AG09309 (cell line): ENCODE results near the gene C4orf33.
A peak's percentile ranks its signal among the peaks of the same experiment; 100 is the strongest.

ENCODE experiments used
- DNase-seq: peaks from one replicate; pipeline ENCODE4 v3.0.0-alpha.2; 2010; ENCODE audit warnings: low read depth
- H3K4me3 ChIP-seq: 2 replicates; pipeline ENCODE4 v1.5.1; 2011; ENCODE audit warnings: mild to moderate bottlenecking, low read depth, low read length, moderate library complexity; ENCODE audit not compliant: control insufficient read depth
- TF ChIP-seq, protein P1 (sequence below): IDR thresholded peaks from 2 replicates; pipeline ENCODE4 v1.5.1; 2011; ENCODE audit warnings: mild to moderate bottlenecking, low read depth, low read length, inconsistent platforms; ENCODE audit not compliant: insufficient read depth, control insufficient read depth; ENCODE audit errors: missing control alignments

Gene C4orf33

DNA sequence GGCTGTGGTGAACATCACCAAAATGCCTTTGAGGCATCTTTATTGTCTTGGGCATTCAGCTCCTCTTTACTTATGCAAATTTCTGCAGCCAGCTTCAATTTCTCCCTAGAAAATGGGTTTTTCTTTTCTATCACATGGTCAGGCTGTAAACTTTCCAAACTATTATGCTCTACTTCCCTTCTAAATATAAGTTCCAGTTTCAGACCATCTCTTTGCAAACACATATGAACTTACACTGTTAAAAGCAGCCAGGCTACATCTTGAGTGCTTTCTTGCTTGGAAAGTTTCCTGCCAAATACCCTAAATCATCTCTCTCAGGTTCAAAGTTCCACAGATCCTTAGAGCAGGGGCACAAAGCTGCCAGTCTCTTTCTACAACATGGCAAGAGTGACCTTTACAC lies 15.8 kb upstream of the C4orf33 start:
- TF ChIP-seq, protein P1, sequence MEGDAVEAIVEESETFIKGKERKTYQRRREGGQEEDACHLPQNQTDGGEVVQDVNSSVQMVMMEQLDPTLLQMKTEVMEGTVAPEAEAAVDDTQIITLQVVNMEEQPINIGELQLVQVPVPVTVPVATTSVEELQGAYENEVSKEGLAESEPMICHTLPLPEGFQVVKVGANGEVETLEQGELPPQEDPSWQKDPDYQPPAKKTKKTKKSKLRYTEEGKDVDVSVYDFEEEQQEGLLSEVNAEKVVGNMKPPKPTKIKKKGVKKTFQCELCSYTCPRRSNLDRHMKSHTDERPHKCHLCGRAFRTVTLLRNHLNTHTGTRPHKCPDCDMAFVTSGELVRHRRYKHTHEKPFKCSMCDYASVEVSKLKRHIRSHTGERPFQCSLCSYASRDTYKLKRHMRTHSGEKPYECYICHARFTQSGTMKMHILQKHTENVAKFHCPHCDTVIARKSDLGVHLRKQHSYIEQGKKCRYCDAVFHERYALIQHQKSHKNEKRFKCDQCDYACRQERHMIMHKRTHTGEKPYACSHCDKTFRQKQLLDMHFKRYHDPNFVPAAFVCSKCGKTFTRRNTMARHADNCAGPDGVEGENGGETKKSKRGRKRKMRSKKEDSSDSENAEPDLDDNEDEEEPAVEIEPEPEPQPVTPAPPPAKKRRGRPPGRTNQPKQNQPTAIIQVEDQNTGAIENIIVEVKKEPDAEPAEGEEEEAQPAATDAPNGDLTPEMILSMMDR, result no peak
- DNase-seq, result no peak

DNA sequence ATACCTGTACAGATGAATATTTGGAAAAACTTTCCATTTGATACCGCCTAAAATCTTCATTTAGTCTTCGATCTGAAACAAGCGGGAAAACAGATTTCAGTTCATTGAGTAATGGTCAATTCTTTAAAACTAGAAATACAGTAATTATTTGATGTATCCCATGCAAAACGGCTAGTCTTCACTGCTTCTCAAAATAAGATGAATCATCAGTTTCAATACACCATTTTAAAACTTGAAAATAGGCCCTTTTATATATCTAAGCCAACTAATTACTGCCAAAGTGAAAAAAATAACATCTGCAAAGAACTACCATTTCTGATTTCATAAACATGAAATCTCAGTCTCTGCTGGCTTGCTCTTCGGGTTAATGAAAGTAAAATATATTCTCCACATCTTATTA lies 13.7 kb upstream of the C4orf33 start:
- H3K4me3 ChIP-seq, result no peak overlapping the region
- TF ChIP-seq, protein P1, result no peak
- DNase-seq, result no peak

More for the DNA sequence above, 15.8 kb upstream of the C4orf33 start:
- H3K4me3 ChIP-seq, result no peak overlapping the region

DNA sequence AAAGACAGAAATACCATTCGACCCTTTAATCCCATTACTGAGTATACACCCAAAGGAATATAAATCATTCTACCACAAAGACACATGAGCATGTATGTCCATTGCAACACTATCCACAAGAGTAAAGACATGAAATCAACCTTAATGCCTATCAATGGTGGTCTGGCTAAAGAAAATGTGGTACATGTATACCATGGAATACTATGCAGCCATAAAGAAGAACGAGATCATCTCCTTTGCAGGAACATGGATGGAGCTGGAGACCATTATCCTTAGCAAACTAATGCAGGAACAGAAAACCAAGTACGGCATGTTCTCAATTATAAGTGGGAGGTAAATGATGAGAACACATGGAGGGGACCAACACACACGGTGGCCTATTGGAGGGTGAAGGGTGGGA lies 10.5 kb upstream of the C4orf33 start:
- H3K4me3 ChIP-seq, result no peak overlapping the region
- TF ChIP-seq, protein P1, result no peak
- no peak for DNase-seq

DNA sequence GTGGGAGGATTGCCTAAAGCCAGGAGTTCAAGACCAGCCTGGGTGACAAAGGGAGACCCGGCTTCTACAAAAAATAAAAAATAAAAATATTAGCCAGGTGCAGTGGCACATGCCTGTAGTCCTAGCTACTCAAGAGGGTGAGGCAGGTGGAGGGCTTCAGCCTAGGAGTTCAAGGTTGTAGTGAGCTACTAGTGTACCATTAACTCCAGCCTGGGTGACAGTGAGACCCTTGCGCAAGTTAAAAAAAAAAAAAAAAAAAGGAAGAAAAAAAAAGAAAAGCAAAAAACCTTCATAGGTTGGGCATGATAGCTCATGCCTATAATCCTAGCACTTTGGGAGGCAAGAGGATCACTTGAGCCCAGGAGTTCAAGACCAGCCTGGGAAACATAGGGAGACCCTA lies 8.4 kb upstream of the C4orf33 start:
- TF ChIP-seq, protein P1, result no peak

DNA sequence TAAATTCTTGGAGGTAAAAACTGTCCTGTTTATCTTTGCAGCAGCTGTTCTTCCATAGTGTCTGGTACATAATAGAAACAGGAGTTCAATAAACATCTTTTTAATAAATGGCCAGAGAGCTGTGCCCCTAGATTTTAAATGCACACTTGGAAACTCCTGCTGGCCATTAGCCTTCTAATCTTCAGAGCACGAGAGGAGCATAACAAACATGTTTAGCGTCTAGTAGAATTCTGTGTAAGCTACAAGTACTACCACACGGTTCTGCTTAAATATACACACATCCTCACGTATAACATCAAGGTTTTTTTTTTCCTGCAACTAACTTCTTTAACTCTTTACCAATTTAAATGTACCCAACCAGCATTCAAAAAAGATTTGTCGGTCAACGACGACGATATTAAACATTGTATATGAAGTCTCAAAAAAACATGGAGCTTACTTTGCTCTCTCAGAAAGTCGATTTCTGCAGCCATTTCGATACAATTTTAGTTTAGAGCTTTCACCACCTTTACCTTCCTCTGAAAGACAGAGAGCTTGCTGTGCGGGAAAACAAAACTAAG lies 3.2 kb upstream of the C4orf33 start:
- DNase-seq, result no peak
- H3K4me3 ChIP-seq, result peak overlapping the region; percentile 59
- TF ChIP-seq, protein P1, result no peak

More for the DNA sequence above, 8.4 kb upstream of the C4orf33 start:
- no peak for DNase-seq
- H3K4me3 ChIP-seq, result no peak overlapping the region

DNA sequence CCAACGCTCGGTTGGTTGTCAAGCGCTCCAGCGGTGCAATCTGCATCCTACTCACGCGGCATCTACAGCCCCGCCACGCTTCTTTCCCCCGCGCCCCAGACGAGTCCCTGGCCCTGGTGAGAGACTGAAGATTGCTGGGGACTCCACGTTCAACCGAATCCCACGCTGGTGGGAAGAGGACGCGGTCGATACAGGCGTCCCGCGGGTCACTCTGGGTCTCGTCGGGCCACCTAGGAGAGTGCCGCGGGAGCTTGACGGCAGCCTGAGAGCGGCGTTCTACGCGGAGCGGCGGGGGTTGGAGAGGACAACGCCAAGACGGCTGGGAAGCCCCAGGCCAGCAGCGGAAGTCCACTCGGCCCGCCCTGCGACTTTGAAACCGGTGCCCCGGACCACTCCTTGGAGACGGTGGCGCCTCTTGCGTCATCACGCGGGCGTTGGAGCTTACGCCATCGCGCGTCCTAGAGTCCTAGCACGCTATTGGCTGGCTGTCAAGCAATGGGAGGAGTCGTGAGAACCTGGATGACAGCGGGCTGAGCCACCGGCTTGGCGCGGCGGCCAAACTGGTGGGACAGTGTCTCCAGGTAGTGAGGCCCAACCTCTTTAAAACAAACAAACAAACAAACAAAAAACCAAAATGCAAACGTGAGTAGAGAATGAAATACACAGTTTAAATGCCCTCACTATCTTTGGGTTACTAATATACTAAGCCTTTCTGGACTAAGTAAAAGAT lies 2.6 kb upstream of the C4orf33 start, which contains the start of gene SCLT1:
Gene SCLT1 (minus strand): TSS at position 349 of the 730 bp plus-strand sequence. CDS start 436 bp downstream, outside the sequence.
- peak; percentile 88 for DNase-seq
- H3K4me3 ChIP-seq, result peak within 1 kb of the TSS; percentile 59
- TF ChIP-seq, protein P1, result no peak
